Neural progenitor cell (in vitro differentiated cells): Measurements from ENCODE around the gene FBP1. TPM values are rescaled to one million over a fixed set of nuclear protein-coding genes. Genes with fewer than 3 reads are reported as not detected.
A peak's percentile ranks its signal among the peaks of the same experiment; 100 is the strongest.

Source experiments
- DNase-seq: peaks from one replicate; pipeline ENCODE4 v3.0.0-alpha.2; 2016; ENCODE audit warnings: low spot score
- H2AFZ ChIP-seq: fragments of 200-600 bp; sonication (generic); replicated peaks from 2 replicates; pipeline ENCODE4 v1.6.1; 2016; ENCODE audit warnings: antibody characterized with exemption
- H3F3A ChIP-seq: fragments of 200-600 bp; sonication (generic); 2 replicates; pipeline ENCODE4 v1.6.1; 2016; ENCODE audit warnings: antibody characterized with exemption, low read depth
- H3K27ac ChIP-seq: fragments of 200-600 bp; sonication (generic); 2 replicates; pipeline ENCODE4 v1.5.1; 2016; ENCODE audit warnings: mild to moderate bottlenecking
- H3K27me3 ChIP-seq: fragments of 200-600 bp; sonication (generic); 2 replicates; pipeline ENCODE4 v1.6.1; 2016; ENCODE audit warnings: mild to moderate bottlenecking, moderate library complexity
- H3K36me3 ChIP-seq: fragments of 200-600 bp; sonication (generic); 2 replicates; pipeline ENCODE4 v1.5.1; 2016
- H3K4me1 ChIP-seq: fragments of 200-600 bp; sonication (generic); 2 replicates; pipeline ENCODE4 v1.6.1; 2016; ENCODE audit warnings: mixed run types
- H3K4me2 ChIP-seq: fragments of 200-600 bp; sonication (generic); 2 replicates; pipeline ENCODE4 v1.6.1; 2016
- H3K4me3 ChIP-seq: fragments of 200-600 bp; sonication (generic); 2 replicates; pipeline ENCODE4 v1.5.1; 2016
- H3K79me2 ChIP-seq: fragments of 200-600 bp; sonication (generic); 2 replicates; pipeline ENCODE4 v1.6.1; 2016; ENCODE audit warnings: low read depth
- H3K9ac ChIP-seq: fragments of 200-600 bp; sonication (generic); 2 replicates; pipeline ENCODE4 v1.6.1; 2016
- H3K9me3 ChIP-seq: fragments of 200-600 bp; sonication (generic); 2 replicates; pipeline ENCODE4 v1.5.1; 2016; ENCODE audit warnings: low read depth
- H4K20me1 ChIP-seq: fragments of 200-600 bp; sonication (generic); 2 replicates; pipeline ENCODE4 v1.6.1; 2016; ENCODE audit warnings: low read depth
- H3K27ac Mint-ChIP-seq: 3 replicates; pipeline ENCODE4 v1.8.0; 2021; ENCODE audit warnings: mixed read lengths
- H3K27me3 Mint-ChIP-seq: 2 replicates; pipeline ENCODE4 v1.8.0; 2022; ENCODE audit warnings: low read depth, mild to moderate bottlenecking, inconsistent platforms, moderate library complexity, mixed read lengths; ENCODE audit not compliant: insufficient read depth
- H3K36me3 Mint-ChIP-seq: 3 replicates; pipeline ENCODE4 v1.8.0; 2021; ENCODE audit warnings: mixed read lengths
- H3K4me1 Mint-ChIP-seq: 3 replicates; pipeline ENCODE4 v1.8.0; 2021; ENCODE audit warnings: mixed read lengths
- H3K4me3 Mint-ChIP-seq: 3 replicates; pipeline ENCODE4 v1.8.0; 2021; ENCODE audit warnings: mild to moderate bottlenecking, moderate library complexity, mixed read lengths
- H3K9me3 Mint-ChIP-seq: 3 replicates; pipeline ENCODE4 v1.8.0; 2020; ENCODE audit warnings: mixed read lengths
- EZH2 ChIP-seq: fragments of 200-600 bp; sonication (generic); IDR thresholded peaks from 2 replicates; pipeline ENCODE4 v1.6.1; 2017; ENCODE audit warnings: antibody characterized with exemption, mild to moderate bottlenecking, moderate library complexity
- EZH2phosphoT487 ChIP-seq: fragments of 200-600 bp; sonication (generic); IDR thresholded peaks from 2 replicates; pipeline ENCODE4 v1.6.1; 2017; ENCODE audit warnings: antibody characterized with exemption
- total RNA-seq: library from RNA; depleted of rRNA; stranded (reverse); fragments of >200 nt; gene quantifications from 2 replicates; pipeline ENCODE4 v1.2.3, GENCODE V29; 2015; ENCODE audit warnings: low replicate concordance
- TF ChIP-seq, protein P1 (sequence below): fragments of 200-600 bp; sonication (generic); IDR thresholded peaks from 2 replicates; pipeline ENCODE4 v1.5.1; 2017; ENCODE audit warnings: antibody characterized with exemption, mild to moderate bottlenecking

Gene FBP1
- total RNA-seq, 1 donor from 2014 or later, result not detected

DNA sequence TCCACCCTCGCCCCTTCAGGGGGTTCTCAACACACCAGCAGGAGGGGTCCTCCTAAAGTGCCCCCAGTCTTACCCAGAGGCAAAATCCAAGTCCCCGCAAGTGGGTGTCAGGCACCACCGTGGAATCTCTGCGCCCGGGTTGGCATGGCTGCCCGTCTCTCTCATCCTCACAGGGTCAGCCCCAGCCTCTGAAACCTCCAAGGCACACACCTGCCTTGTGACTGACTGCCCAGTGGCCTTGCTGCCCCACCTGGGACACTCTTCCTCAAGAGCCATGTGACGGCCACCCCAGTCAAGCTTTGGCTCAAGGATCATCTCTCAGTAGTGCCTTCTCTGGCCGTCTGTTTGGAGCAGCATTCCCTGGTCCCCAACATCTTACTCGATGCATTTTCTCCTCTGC lies 50.6 kb downstream of the FBP1 start:
- Histone ChIP-seq H2AFZ (no peak overlapping the region), H3K36me3 (no peaks in the 10 kb centered on the region), H3K27me3 (no peaks in the 10 kb centered on the region), H3K79me2 (no peaks in the 10 kb centered on the region), H3K9ac (no peak overlapping the region), H3K4me3 (no peak overlapping the region), H3K9me3 (no peaks in the 10 kb centered on the region), H3K4me2 (no peak overlapping the region), H4K20me1 (no peaks in the 10 kb centered on the region), H3K4me1 (peaks cover 5% of the 10 kb centered on the region), H3F3A (no peaks in the 10 kb centered on the region), H3K27ac (no peak overlapping the region)
- Mint-ChIP-seq H3K36me3 (no peaks in the 10 kb centered on the region), H3K4me1 (no peaks in the 10 kb centered on the region), H3K27ac (no peak overlapping the region), H3K4me3 (no peak overlapping the region), H3K27me3 (peaks cover 2% of the 10 kb centered on the region), H3K9me3 (peaks cover 3% of the 10 kb centered on the region)
- TF ChIP-seq, protein P1, sequence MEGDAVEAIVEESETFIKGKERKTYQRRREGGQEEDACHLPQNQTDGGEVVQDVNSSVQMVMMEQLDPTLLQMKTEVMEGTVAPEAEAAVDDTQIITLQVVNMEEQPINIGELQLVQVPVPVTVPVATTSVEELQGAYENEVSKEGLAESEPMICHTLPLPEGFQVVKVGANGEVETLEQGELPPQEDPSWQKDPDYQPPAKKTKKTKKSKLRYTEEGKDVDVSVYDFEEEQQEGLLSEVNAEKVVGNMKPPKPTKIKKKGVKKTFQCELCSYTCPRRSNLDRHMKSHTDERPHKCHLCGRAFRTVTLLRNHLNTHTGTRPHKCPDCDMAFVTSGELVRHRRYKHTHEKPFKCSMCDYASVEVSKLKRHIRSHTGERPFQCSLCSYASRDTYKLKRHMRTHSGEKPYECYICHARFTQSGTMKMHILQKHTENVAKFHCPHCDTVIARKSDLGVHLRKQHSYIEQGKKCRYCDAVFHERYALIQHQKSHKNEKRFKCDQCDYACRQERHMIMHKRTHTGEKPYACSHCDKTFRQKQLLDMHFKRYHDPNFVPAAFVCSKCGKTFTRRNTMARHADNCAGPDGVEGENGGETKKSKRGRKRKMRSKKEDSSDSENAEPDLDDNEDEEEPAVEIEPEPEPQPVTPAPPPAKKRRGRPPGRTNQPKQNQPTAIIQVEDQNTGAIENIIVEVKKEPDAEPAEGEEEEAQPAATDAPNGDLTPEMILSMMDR, result no peak
- no peak for TF ChIP-seq EZH2
- TF ChIP-seq EZH2phosphoT487, result no peak
- DNase-seq, result no peak

DNA sequence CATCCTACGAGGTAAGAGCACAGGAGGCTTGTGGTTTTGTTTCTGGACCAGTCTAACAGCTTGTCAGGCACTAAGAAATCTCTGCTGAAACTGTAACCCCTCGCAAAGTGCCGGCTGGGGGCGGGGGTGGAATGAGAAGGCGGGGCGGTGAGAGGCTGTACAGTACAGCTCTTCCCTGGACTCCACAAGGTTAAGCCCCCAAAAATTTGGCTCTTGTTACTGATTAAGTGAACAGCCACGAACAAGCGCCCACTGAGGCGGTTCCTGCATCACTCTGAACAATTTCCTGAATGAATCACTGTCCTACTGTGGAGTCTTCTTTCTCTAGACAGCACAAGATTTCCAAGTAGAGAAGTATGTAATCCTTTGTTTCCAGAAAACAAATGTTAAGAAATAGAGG lies 52.5 kb downstream of the FBP1 start:
- H3K79me2 ChIP-seq, result no peaks in the 10 kb centered on the region
- no peaks in the 10 kb centered on the region for H3K9me3 ChIP-seq
- peak; percentile 1 for DNase-seq
- H3K4me3 Mint-ChIP-seq, result no peak overlapping the region
- H3K27ac ChIP-seq, result no peak overlapping the region
- H4K20me1 ChIP-seq, result no peaks in the 10 kb centered on the region
- no peak overlapping the region for H3K27ac Mint-ChIP-seq
- no peak overlapping the region for H3K4me3 ChIP-seq
- peaks cover 5% of the 10 kb centered on the region for H3K4me1 ChIP-seq
- H3K4me2 ChIP-seq, result no peak overlapping the region
- H3K36me3 Mint-ChIP-seq, result no peaks in the 10 kb centered on the region
- peaks cover 3% of the 10 kb centered on the region for H3K9me3 Mint-ChIP-seq
- H3K4me1 Mint-ChIP-seq, result no peaks in the 10 kb centered on the region
- H3K27me3 ChIP-seq, result no peaks in the 10 kb centered on the region
- no peaks in the 10 kb centered on the region for H3K27me3 Mint-ChIP-seq
- TF ChIP-seq EZH2, result no peak
- no peak for TF ChIP-seq EZH2phosphoT487
- TF ChIP-seq, protein P1, result no peak
- no peaks in the 10 kb centered on the region for H3F3A ChIP-seq
- no peak overlapping the region for H3K9ac ChIP-seq
- H2AFZ ChIP-seq, result no peak overlapping the region
- no peaks in the 10 kb centered on the region for H3K36me3 ChIP-seq

DNA sequence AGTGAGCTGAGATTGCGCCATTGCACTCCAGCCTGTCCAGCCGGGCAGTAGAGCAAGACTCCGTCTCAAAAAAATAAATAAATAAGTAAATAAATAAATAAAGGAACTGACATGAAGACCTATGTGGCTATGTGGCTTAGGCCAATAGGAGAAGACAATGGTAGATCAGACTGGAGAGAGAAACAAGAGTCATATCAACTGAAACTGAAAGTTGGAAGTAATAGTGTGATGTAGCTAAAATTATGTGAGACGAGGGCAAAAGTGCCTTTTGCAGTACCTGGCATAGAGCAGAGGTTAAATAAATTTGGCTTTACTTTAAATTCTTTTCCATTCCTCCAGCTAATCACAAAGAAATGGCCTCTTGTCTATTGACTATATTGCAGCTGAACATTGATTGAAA lies 53.0 kb downstream of the FBP1 start:
- H3F3A ChIP-seq, result no peaks in the 10 kb centered on the region
- no peak for TF ChIP-seq EZH2phosphoT487
- TF ChIP-seq, protein P1, result no peak
- no peak for TF ChIP-seq EZH2
- H3K27me3 Mint-ChIP-seq, result no peaks in the 10 kb centered on the region
- H3K36me3 Mint-ChIP-seq, result no peaks in the 10 kb centered on the region
- no peaks in the 10 kb centered on the region for H4K20me1 ChIP-seq
- H3K4me3 Mint-ChIP-seq, result no peak overlapping the region
- peaks cover 5% of the 10 kb centered on the region for H3K4me1 ChIP-seq
- no peaks in the 10 kb centered on the region for H3K27me3 ChIP-seq
- no peaks in the 10 kb centered on the region for H3K9me3 ChIP-seq
- no peak overlapping the region for H3K27ac Mint-ChIP-seq
- H3K36me3 ChIP-seq, result no peaks in the 10 kb centered on the region
- H2AFZ ChIP-seq, result no peak overlapping the region
- no peak for DNase-seq
- no peak overlapping the region for H3K4me2 ChIP-seq
- H3K79me2 ChIP-seq, result no peaks in the 10 kb centered on the region
- no peaks in the 10 kb centered on the region for H3K4me1 Mint-ChIP-seq
- no peak overlapping the region for H3K9ac ChIP-seq
- peaks cover 3% of the 10 kb centered on the region for H3K9me3 Mint-ChIP-seq
- no peak overlapping the region for H3K4me3 ChIP-seq
- no peak overlapping the region for H3K27ac ChIP-seq

DNA sequence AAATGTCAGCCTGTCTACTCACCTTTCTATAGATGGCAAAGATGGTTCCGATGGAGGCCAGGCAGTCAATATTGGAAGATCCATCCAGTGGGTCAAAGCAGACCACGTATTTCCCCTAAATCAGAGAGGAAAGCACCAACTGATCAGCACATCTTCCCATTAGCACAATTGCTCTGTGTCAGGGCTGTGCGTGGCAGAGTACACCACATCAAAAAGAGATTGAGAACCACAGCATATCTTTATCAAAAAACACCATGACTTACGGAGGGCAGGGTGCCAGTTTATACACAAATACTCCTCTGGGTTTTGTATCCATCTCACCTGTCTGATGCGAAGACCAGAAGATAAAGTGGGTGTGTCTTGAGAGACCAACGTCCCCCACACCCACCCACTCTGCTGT lies 54.8 kb downstream of the FBP1 start:
- Histone ChIP-seq H4K20me1 (no peaks in the 10 kb centered on the region), H3K79me2 (no peaks in the 10 kb centered on the region), H3F3A (peaks cover 4% of the 10 kb centered on the region), H3K9me3 (peaks cover 3% of the 10 kb centered on the region), H3K4me1 (peaks cover 5% of the 10 kb centered on the region), H3K9ac (no peak overlapping the region), H3K4me2 (no peak overlapping the region), H3K27ac (no peak overlapping the region), H3K36me3 (no peaks in the 10 kb centered on the region), H3K4me3 (no peak overlapping the region), H3K27me3 (no peaks in the 10 kb centered on the region), H2AFZ (no peak overlapping the region)
- H3K27ac Mint-ChIP-seq, result peak overlapping the region; percentile 79
- no peaks in the 10 kb centered on the region for H3K27me3 Mint-ChIP-seq
- no peak for DNase-seq
- H3K36me3 Mint-ChIP-seq, result no peaks in the 10 kb centered on the region
- H3K4me1 Mint-ChIP-seq, result no peaks in the 10 kb centered on the region
- no peak overlapping the region for H3K4me3 Mint-ChIP-seq
- TF ChIP-seq, protein P1, result no peak
- TF ChIP-seq EZH2, result no peak
- TF ChIP-seq EZH2phosphoT487, result no peak
- H3K9me3 Mint-ChIP-seq, result no peaks in the 10 kb centered on the region
